Esophagus squamous epithelium (tissue), 5 donors: ENCODE results near the gene KCNMB2. TPM values are rescaled to one million over a fixed set of nuclear protein-coding genes. Genes with fewer than 3 reads are reported as not detected.

Experiments
- DNase-seq: peaks from one replicate; lab custom pipeline; 2025; lab: John Stamatoyannopoulos, UW
- H3K27ac ChIP-seq, 4 donors: fragments of 200-600 bp; sonication (generic); one replicate each; pipeline ENCODE4 v1.5.1; 2016 to 2019; ENCODE audit warnings: mild to moderate bottlenecking in 1 of 4
- H3K27me3 ChIP-seq, 4 donors: fragments of 200-600 bp; sonication (generic); 1 replicate in 3 of 4; 2 replicates in 1 of 4; pipeline versions ENCODE4 v1.5.1 to v1.6.0; 2017 to 2021; ENCODE audit warnings: antibody characterized with exemption in 1 of 4
- H3K36me3 ChIP-seq, 3 donors: fragments of 200-600 bp; sonication (generic); one replicate each; pipeline ENCODE4 v1.5.1; 2016 to 2019
- H3K4me1 ChIP-seq, 3 donors: fragments of 200-600 bp; sonication (generic); one replicate each; pipeline ENCODE4 v1.5.1; 2017 to 2019
- H3K4me3 ChIP-seq, 4 donors: fragments of 200-600 bp; sonication (generic); 1 replicate in 3 of 4; 2 replicates in 1 of 4; pipeline ENCODE4 v1.5.1; 2016 to 2019; ENCODE audit warnings: mild to moderate bottlenecking in 2 of 4, moderate library complexity in 1 of 4
- H3K9me3 ChIP-seq, 3 donors: fragments of 200-600 bp; sonication (generic); one replicate each; pipeline ENCODE4 v1.5.1; 2016 to 2019
- CTCF ChIP-seq, 6 experiments: fragments of 450-650 bp in 4 of 6; fragments of 200-600 bp in 2 of 6; sonication (generic) in 2 of 6; IDR thresholded peaks; one replicate each; pipeline ENCODE4 v1.5.1; 2016 to 2019; ENCODE audit warnings: antibody characterized with exemption in 6 of 6, mild to moderate bottlenecking in 4 of 6, moderate library complexity in 4 of 6
- POLR2A ChIP-seq, 4 donors: fragments of 450-650 bp; IDR thresholded peaks; one replicate each; pipeline ENCODE4 v1.6.1; 2017; ENCODE audit warnings: antibody characterized with exemption in 4 of 4, mild to moderate bottlenecking in 4 of 4, moderate library complexity in 3 of 4
- WGBS, 2 donors: methylation state at CpG; one replicate each; pipeline ENCODE4 v1.1.5; 2018; 5-methylcytosine and 5-hydroxymethylcytosine counted together
- intact Hi-C: fragments of 100-400 bp; cut with DNase I; formaldehyde crosslinking; loops from one replicate; pipeline ENCODE4 v1.15.0; 2022
- total RNA-seq, 4 donors: library from RNA; depleted of rRNA; stranded (reverse); fragments of >200 nt; gene quantifications; one replicate each; pipeline ENCODE4 v1.1.0, GENCODE V29; 2016
- donor health status: DM: yes; HTN: yes; CAD: no.

Gene KCNMB2
- total RNA-seq, 4 donors from 2014 or later, result 0.19 TPM; not detected in 3

GRCh38 chr3:178845420-178846118 is 309.3 kb downstream of the KCNMB2 start:
- Histone ChIP-seq H3K36me3 (no peaks in the 10 kb centered on the region), H3K27me3 (no peaks in the 10 kb centered on the region), H3K27ac (peak overlapping the region in 1 of 4 donors; percentile 44), H3K9me3 (no peaks in the 10 kb centered on the region), H3K4me1 (no peaks in the 10 kb centered on the region), H3K4me3 (no peak overlapping the region)
- DNase-seq, result no peak
- WGBS, 2 donors, result 48 to 51% methylated on average over 3 of the region's 3 CpGs
- intact Hi-C loops, result no loop called here
- no peak for TF ChIP-seq POLR2A (IDR thresholded peaks at IDR 0.05)
- no peak for TF ChIP-seq CTCF (IDR thresholded peaks at IDR 0.05)

GRCh38 chr3:178847190-178847589 is 311.0 kb downstream of the KCNMB2 start:
- H3K4me1 ChIP-seq, result no peaks in the 10 kb centered on the region
- no peak for DNase-seq
- peak overlapping the region in 1 of 4 donors; percentile 44 for H3K27ac ChIP-seq
- WGBS, 2 donors, result 57 to 72% methylated on average over 2 of the region's 2 CpGs
- H3K36me3 ChIP-seq, result no peaks in the 10 kb centered on the region
- no peak overlapping the region for H3K4me3 ChIP-seq
- intact Hi-C loops, result no loop called here
- no peaks in the 10 kb centered on the region for H3K9me3 ChIP-seq
- no peak for TF ChIP-seq POLR2A (IDR thresholded peaks at IDR 0.05)
- H3K27me3 ChIP-seq, result no peaks in the 10 kb centered on the region

- WGBS, 2 donors, result 34 to 70% methylated on average over 4 of the region's 4 CpGs
- Histone ChIP-seq H3K27ac (no peak overlapping the region), H3K9me3 (no peaks in the 10 kb centered on the region), H3K4me3 (no peak overlapping the region), H3K36me3 (no peaks in the 10 kb centered on the region), H3K27me3 (no peaks in the 10 kb centered on the region), H3K4me1 (no peaks in the 10 kb centered on the region)
- TF ChIP-seq CTCF (IDR thresholded peaks at IDR 0.05) (no peak), POLR2A (IDR thresholded peaks at IDR 0.05) (no peak)
- intact Hi-C loops, result no loop called here
- no peak for DNase-seq
These were observed 313.1 kb downstream of the KCNMB2 start for GRCh38 chr3:178849199-178849910.

GRCh38 chr3:178850450-178851190 is 314.4 kb downstream of the KCNMB2 start:
- intact Hi-C loops, result no loop called here
- no peak overlapping the region for H3K27ac ChIP-seq

More at GRCh38 chr3:178850450-178851190, 314.4 kb downstream of the KCNMB2 start:
- WGBS, 2 donors, result 69 to 71% methylated on average over 8 of the region's 8 CpGs
- no peaks in the 10 kb centered on the region for H3K27me3 ChIP-seq
- H3K4me3 ChIP-seq, result no peak overlapping the region
- no peaks in the 10 kb centered on the region for H3K36me3 ChIP-seq
- H3K4me1 ChIP-seq, result no peaks in the 10 kb centered on the region
- no peaks in the 10 kb centered on the region for H3K9me3 ChIP-seq
- no peak for TF ChIP-seq POLR2A (IDR thresholded peaks at IDR 0.05)
- TF ChIP-seq CTCF (IDR thresholded peaks at IDR 0.05), result no peak
- DNase-seq, result no peak
